NCI-H2029 (cell line): Measurements from ENCODE around the gene CTNNA3.
"Not testable (repeated sequence)": the region's sequence is repeated elsewhere in the genome, so short reads cannot be mapped to it uniquely, and the experiment has no call there.

ENCODE experiments used
- DNase-seq: peaks from one replicate; lab custom pipeline; 2025; lab: John Stamatoyannopoulos, UW

The CTNNA3 gene

DNA sequence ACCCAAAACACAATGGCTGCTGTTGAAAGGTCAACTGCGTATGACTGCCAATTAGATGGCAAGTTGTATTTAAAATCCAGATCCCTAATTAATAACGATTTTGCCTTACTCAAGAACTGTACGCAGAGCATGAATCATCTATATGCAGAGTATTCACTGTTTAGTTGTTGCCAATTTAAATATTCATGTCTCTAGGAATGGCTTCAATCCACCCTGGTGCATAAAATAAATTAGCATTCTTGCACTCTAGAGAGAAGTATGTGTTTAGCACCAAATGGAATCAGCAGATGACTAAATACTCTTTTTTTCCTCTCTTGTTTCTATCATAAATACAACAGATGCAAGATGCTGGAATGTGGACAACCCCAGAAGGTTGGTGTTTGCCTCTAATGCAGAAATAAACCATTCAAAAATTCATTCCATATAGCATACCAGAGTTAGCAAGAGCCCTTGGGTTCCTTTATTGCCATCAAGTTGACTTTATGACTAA, 449.9 kb downstream of the CTNNA3 start:
- DNase-seq = no peak

GRCh38 chr10:67242528-67242927, 453.5 kb downstream of the CTNNA3 start:
- no peak for DNase-seq

DNA sequence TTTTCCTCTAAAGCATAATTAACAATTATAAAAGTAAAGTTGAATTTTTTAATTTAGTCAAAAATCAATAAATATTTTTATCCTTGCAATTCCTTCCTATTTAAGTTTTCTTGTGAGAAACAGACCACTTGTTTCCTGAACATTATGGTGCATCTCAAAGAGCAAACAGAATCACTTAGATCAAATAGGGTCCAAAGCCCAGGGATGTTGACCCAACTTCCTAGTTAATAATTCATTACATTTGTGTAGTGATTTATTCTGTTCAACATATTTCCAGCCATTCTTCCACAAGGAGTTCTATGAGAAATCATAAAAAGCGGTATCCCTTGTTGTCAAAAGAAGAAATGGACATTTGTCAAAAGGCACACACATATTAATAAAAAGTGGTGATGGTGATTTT, 454.5 kb downstream of the CTNNA3 start:
- no peak for DNase-seq

DNA sequence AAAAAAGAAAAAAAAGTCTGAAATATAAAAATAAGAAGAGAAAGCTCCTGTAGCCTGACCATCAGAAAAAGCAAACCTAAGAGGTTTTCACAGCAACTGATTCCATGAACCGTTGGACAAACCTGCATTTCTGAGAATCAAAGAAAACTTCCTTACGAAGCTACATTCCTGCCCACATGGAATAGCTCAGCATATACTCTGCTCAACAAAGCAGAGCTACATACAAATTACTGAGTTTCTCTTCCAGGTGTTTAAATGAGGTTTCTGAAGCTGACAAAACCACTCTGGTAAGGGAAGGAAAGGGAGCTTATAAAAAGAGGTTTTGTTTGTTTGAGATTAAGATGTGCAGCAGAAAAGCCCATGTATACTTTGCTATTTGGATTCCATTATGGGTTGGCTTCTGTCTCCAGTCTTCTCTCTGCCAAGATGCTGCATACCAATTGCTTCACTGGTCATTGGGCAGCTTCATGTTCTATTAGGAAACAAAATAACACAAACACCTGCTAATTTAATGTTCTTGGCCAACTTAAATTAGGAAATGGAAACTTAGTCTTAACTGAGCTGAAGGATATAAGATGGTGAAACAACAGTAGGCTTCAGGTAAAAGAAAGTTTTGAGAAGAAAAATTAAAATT, 456.0 kb downstream of the CTNNA3 start:
- no peak for DNase-seq

GRCh38 chr10:67230680-67231500, 465.1 kb downstream of the CTNNA3 start:
- DNase-seq = not testable (repeated sequence)

DNA sequence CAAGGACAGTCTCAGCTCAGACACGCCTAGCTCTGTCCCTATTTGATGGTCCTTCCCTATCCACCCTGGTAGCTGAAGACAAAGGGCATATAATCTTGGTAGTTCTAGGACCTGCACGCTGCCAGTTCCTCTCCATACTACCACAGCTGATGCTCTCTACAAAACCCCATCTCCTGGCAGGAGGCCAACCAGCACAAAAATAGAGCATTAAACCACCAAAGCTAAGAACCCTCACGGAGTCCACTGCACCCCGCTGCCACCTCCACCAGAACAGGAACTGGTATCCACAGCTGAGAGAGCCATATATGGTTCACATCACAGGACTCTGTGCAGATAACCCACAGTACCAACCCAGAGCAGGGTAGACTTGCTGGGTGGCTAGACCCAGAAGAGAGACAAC, 470.8 kb downstream of the CTNNA3 start:
- no peak for DNase-seq

- DNase-seq = no peak
Measured at GRCh38 chr10:67224553-67224952, 471.4 kb downstream of the CTNNA3 start.

DNA sequence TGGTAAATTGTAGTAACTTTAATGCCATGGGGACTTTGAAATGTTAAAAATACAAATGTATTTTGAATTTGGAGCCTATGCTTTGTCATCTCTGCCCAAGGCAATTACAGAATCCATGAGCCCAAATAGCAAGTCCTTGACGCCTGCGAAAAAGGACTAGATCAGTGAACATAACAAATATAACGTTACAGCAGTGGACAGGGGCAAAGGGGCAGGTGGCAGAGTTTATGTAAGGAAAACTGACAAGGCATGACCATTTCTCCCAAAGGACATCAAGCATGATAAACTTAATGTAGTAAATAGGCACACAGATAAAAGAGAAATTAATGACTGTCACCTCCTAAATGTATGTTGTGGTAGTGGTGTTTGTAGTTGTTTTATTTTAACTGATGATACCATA, 473.1 kb downstream of the CTNNA3 start:
- DNase-seq = no peak

- no peak for DNase-seq
Measured at GRCh38 chr10:67221939-67222494, 474.0 kb downstream of the CTNNA3 start.

DNA sequence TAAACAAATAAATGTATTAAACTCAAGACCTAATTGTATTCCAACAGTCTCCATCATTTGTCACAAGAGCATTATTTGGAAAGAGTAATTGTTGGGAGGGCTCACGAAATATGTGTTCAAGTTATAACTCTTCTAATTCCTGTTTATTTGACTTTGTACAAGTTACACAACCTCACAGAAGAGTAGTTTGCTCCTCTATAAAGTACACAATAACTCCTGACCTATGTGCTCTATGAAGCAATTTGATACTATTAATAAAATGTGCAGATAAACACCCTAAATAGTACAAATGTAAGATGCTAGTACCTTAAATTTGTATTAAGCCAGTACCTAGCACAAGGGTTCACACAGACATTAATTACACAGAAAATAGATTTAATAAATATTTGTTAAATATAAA, 484.3 kb downstream of the CTNNA3 start:
- DNase-seq = no peak

GRCh38 chr10:67207923-67208322, 488.1 kb downstream of the CTNNA3 start:
- DNase-seq = not testable (repeated sequence)

GRCh38 chr10:67200913-67201564, 495.0 kb downstream of the CTNNA3 start:
- DNase-seq = no peak

GRCh38 chr10:67175354-67175753, 520.6 kb downstream of the CTNNA3 start:
- DNase-seq = no peak

- DNase-seq = no peak
Measured at GRCh38 chr10:67173787-67174186, 522.2 kb downstream of the CTNNA3 start.

- DNase-seq = no peak
Measured at GRCh38 chr10:67171970-67172369, 524.0 kb downstream of the CTNNA3 start.

DNA sequence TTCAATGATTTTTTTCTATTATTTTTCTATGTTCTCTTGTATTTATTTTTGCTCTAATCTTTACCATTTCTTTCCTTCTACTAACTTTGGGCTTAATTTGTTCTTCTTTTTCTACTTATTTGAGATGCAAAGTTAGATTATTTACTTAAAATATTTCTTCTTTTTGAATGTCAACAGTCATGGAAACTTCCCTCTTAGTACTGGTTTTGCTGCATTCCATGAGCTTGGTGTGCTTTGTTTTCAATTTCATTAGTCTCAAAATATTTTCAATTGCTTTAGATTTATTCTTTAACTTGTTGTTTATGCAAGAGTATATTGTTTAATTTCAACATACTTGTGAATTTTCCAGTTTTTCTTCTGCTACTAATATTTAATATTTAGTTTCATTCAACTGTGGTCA, 539.8 kb downstream of the CTNNA3 start:
- no peak for DNase-seq

- no peak for DNase-seq
Measured at GRCh38 chr10:67151471-67151870, 544.5 kb downstream of the CTNNA3 start.

DNA sequence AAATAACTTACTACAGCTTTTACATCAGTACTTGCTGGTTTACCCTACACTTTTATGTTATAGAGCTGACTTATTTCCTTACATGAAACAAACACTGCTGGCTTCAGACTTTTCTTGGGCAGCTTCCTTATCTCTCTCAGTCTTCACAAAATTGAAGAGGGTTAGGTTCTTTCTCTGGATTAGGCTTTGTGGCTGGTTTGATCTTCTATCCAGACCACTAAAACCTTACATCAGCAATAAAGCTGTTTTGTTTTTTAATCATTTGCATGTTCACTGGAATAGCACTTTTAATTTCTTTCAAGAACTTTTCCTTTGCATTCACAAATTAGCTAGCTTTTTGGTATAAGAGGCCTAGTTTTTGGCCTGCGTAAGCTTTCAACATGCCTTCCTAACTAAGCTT, 551.5 kb downstream of the CTNNA3 start:
- no peak for DNase-seq

GRCh38 chr10:67141300-67141699, 554.7 kb downstream of the CTNNA3 start:
- no peak for DNase-seq

GRCh38 chr10:67140641-67141040, 555.4 kb downstream of the CTNNA3 start:
- DNase-seq = no peak

- no peak for DNase-seq
Measured at GRCh38 chr10:67127441-67127840, 568.6 kb downstream of the CTNNA3 start.

GRCh38 chr10:67119651-67120050, 576.3 kb downstream of the CTNNA3 start:
- DNase-seq = no peak

DNA sequence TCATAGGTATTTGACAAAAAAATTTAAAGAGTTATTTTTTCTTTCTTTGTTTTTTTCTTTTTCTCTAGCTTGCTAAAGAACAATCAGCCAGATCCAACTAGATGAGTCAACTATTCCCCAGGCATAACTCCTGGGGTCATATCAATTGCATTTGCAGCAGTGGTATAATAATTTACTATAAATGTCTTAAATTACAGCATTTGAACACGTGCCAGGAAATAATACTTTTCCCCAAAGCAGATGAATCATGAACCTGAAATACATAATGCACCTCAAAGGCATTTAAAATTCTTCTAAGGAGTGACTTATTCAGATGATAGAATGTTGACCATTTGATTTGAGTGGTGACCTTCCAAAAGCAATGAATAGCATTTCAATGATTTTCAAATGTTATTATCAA, 580.0 kb downstream of the CTNNA3 start:
- no peak for DNase-seq
